B cell (primary cell): ENCODE results near the gene ANGEL2. TPM values are rescaled to one million over a fixed set of nuclear protein-coding genes. Genes with fewer than 3 reads are reported as not detected.
A peak's percentile ranks its signal among the peaks of the same experiment; 100 is the strongest.

Experiments
- ATAC-seq: fragments of 200-7000 bp; cut with Tn5 transposase; one replicate; pipeline ENCODE4 v1.10.0; 2021; ENCODE audit warnings: low read depth, mild to moderate bottlenecking, moderate number of reproducible peaks, moderate library complexity
- CTCF ChIA-PET: fragments of 350-600 bp; sonication (Branson Sonifier 250); formaldehyde crosslinking; loops from one replicate; lab custom pipeline; 2021; ENCODE audit warnings: antibody characterized with exemption, inconsistent platforms; lab: Charles Lee
- POLR2A ChIA-PET: fragments of 350-600 bp; sonication (Branson Sonifier 250); formaldehyde crosslinking; loops from one replicate; lab custom pipeline; 2021; ENCODE audit warnings: antibody characterized with exemption; lab: Charles Lee
- DNase-seq: peaks from one replicate; pipeline ENCODE4 v3.0.0; 2013
- H2AFZ ChIP-seq: 2 replicates; pipeline ENCODE4 v1.6.1; 2012; ENCODE audit warnings: mild to moderate bottlenecking, low read depth, low read length; ENCODE audit not compliant: insufficient read depth, poor library complexity, severe bottlenecking
- H3K27ac ChIP-seq, 2 donors: 1 replicate in 1 of 2; 2 replicates in 1 of 2; pipeline ENCODE4 v1.5.1; 2012 to 2013; ENCODE audit warnings: low read length in 2 of 2, mild to moderate bottlenecking in 2 of 2, moderate library complexity in 1 of 2
- H3K27me3 ChIP-seq, 4 experiments: fragments of 200-600 bp in 1 of 4; sonication (generic) in 1 of 4; replicated peaks in 1 of 4; 1 replicate in 2 of 4; 2 replicates in 2 of 4; pipeline versions ENCODE4 v1.6.1 to v1.7.0; 2013 to 2016; ENCODE audit warnings: low read length in 3 of 4, mild to moderate bottlenecking in 2 of 4, mixed read lengths in 1 of 4, moderate library complexity in 1 of 4; ENCODE audit not compliant: insufficient read depth in 4 of 4, control insufficient read depth in 3 of 4; ENCODE audit errors: control extremely low read depth in 1 of 4
- H3K36me3 ChIP-seq, 2 experiments: replicated peaks in 1 of 2; 1 replicate in 1 of 2; 2 replicates in 1 of 2; pipeline versions ENCODE4 v1.6.1 to v1.7.1; 2013; ENCODE audit warnings: low read length in 1 of 2; ENCODE audit not compliant: insufficient read depth in 2 of 2, control insufficient read depth in 1 of 2; ENCODE audit errors: control extremely low read depth in 1 of 2, extremely low read depth in 1 of 2
- H3K4me1 ChIP-seq, 2 donors: fragments of 200-600 bp in 1 of 2; sonication (generic) in 1 of 2; 1 replicate in 1 of 2; 2 replicates in 1 of 2; pipeline versions ENCODE4 v1.5.1 to v1.6.1; 2013 to 2017; ENCODE audit warnings: low read length in 2 of 2; ENCODE audit not compliant: control insufficient read depth in 2 of 2, insufficient read depth in 2 of 2
- H3K4me2 ChIP-seq: replicated peaks from 2 replicates; pipeline ENCODE3; 2012; ENCODE audit warnings: mild to moderate bottlenecking, low read depth, low read length; ENCODE audit not compliant: poor library complexity, severe bottlenecking
- H3K4me3 ChIP-seq, 5 experiments: fragments of 200-600 bp in 1 of 5; sonication (generic) in 1 of 5; 1 replicate in 3 of 5; 2 replicates in 2 of 5; pipeline versions ENCODE4 v1.5.1 to v1.7.0; 2011 to 2016; ENCODE audit warnings: low read length in 4 of 5, mild to moderate bottlenecking in 4 of 5, low read depth in 2 of 5, control low read depth in 1 of 5, moderate library complexity in 1 of 5; ENCODE audit not compliant: insufficient read depth in 1 of 5; ENCODE audit errors: control extremely low read depth in 1 of 5, extremely low read depth in 1 of 5
- H3K79me2 ChIP-seq: fragments of 200-600 bp; sonication (generic); one replicate; pipeline ENCODE4 v1.6.0; 2016; ENCODE audit warnings: low read length; ENCODE audit not compliant: control insufficient read depth, insufficient read depth
- H3K9ac ChIP-seq: fragments of 200-600 bp; sonication (generic); 2 replicates; pipeline ENCODE4 v1.6.1; 2017; ENCODE audit warnings: mild to moderate bottlenecking, low read length, moderate library complexity
- H3K9me3 ChIP-seq, 3 donors: one replicate each; pipeline versions ENCODE4 v1.6.1 to v1.7.1; 2013; ENCODE audit warnings: low read length in 2 of 3; ENCODE audit not compliant: control insufficient read depth in 2 of 3, insufficient read depth in 1 of 3; ENCODE audit errors: control extremely low read depth in 1 of 3
- H4K20me1 ChIP-seq: 2 replicates; pipeline ENCODE4 v1.6.0; 2012; ENCODE audit warnings: mild to moderate bottlenecking, low read length; ENCODE audit not compliant: insufficient read depth, control insufficient read depth, poor library complexity, severe bottlenecking
- H3K27ac Mint-ChIP-seq: one replicate; pipeline ENCODE4 v1.8.0; 2021; ENCODE audit warnings: mixed read lengths
- H3K27me3 Mint-ChIP-seq: one replicate; pipeline ENCODE4 v1.8.0; 2021; ENCODE audit warnings: mixed read lengths
- H3K4me1 Mint-ChIP-seq: one replicate; pipeline ENCODE4 v1.8.0; 2021; ENCODE audit warnings: mixed read lengths
- H3K4me3 Mint-ChIP-seq: one replicate; pipeline ENCODE4 v1.8.0; 2021; ENCODE audit warnings: mixed read lengths
- H3K9me3 Mint-ChIP-seq: one replicate; pipeline ENCODE4 v1.8.0; 2022; ENCODE audit warnings: mixed read lengths; ENCODE audit not compliant: insufficient read depth
- CTCF ChIP-seq: fragments of 200-600 bp; IDR thresholded peaks from one replicate; pipeline ENCODE4 v1.8.0; 2022; ENCODE audit warnings: antibody characterized with exemption, mild to moderate bottlenecking
- EZH2 ChIP-seq: IDR thresholded peaks from 2 replicates; pipeline ENCODE4 v1.6.1; 2012; ENCODE audit warnings: borderline replicate concordance, low read depth, mild to moderate bottlenecking, moderate library complexity, low read length; ENCODE audit not compliant: insufficient read depth, poor library complexity, severe bottlenecking
- WGBS: methylation state at CpG from one replicate; pipeline ENCODE4 v1.1.5; 2013; ENCODE audit warnings: missing lambda C conversion rate; ENCODE audit not compliant: insufficient coverage; 5-methylcytosine and 5-hydroxymethylcytosine counted together
- intact Hi-C: fragments of 100-400 bp; cut with micrococcal nuclease; formaldehyde crosslinking; loops from one replicate; pipeline ENCODE4 v1.10.0; 2022
- polyA plus RNA-seq: library from polyadenylated mRNA; depleted of rRNA; stranded (reverse); fragments of >200 nt; gene quantifications from 2 replicates; pipeline ENCODE4 v1.2.3, GENCODE V29; 2012
- total RNA-seq, 2 donors: library from RNA; stranded (reverse); fragments of 120-200 nt in 1 of 2; gene quantifications; 1 replicate in 1 of 2; 2 replicates in 1 of 2; pipeline versions ENCODE4 v1.2.3 to v1.2.4, GENCODE V29; 2013 to 2022

ANGEL2 gene
- total and polyA plus RNA-seq, 2 donors (not counting 1 experiment from before 2014, with no cell fraction given) = 25.2 to 94.2 TPM

GRCh38 chr1:213050745-213051126 lies 35.1 kb upstream of the ANGEL2 start:
- Histone ChIP-seq H2AFZ (peak overlapping the region; percentile 99), H4K20me1 (no peaks in the 10 kb centered on the region), H3K4me3 (peak overlapping the region; percentile 77 to 87 (median 82)), H3K4me1 (peaks cover 12 to 13% of the 10 kb centered on the region in 2 donors), H3K27ac (peak overlapping the region; percentile 69 to 71), H3K36me3 (no peaks in the 10 kb centered on the region), H3K27me3 (peaks cover 0 to 6% (median under 1%) of the 10 kb centered on the region in 4 experiments), H3K9ac (peak overlapping the region; percentile 79), H3K79me2 (peaks cover 38% of the 10 kb centered on the region), H3K9me3 (peaks cover 0 to 5% (median 0%) of the 10 kb centered on the region in 3 donors), H3K4me2 (peak overlapping the region; percentile 82)
- Mint-ChIP-seq H3K27ac (peak overlapping the region; percentile 86), H3K4me3 (peak overlapping the region; percentile 97), H3K27me3 (peaks cover 18% of the 10 kb centered on the region), H3K4me1 (peaks cover 22% of the 10 kb centered on the region), H3K9me3 (peaks cover 3% of the 10 kb centered on the region)
- TF ChIP-seq EZH2 = no peak
- TF ChIP-seq CTCF = no peak
- ChIA-PET CTCF (interaction anchor here (0.7 to 1.0 kb wide), 3 partner anchors 35 to 269 kb away, joined by 3 read pairs; partner anchors contain the start of genes ANGEL2, NSL1 and TATDN3), POLR2A (interaction anchor here (1.8 kb wide), 1 partner anchor 36 kb away, joined by 7 read pairs; no protein-coding TSS in a partner anchor)
- 29% methylated on average over 10 of the region's 15 CpGs for WGBS
- ATAC-seq (peak; percentile 14), DNase-seq (no peak)
- intact Hi-C loops = loop anchor here (1.0 kb wide), 2 partner anchors 35 to 259 kb away; partner anchors contain the start of genes ANGEL2, NSL1 and TATDN3

- H3K4me3 Mint-ChIP-seq = peak overlapping the region; percentile 51
- H2AFZ ChIP-seq = no peak overlapping the region
Observed at GRCh38 chr1:213049232-213049631, 33.6 kb upstream of the ANGEL2 start.

More at GRCh38 chr1:213049232-213049631, 33.6 kb upstream of the ANGEL2 start:
- CTCF ChIA-PET = no interaction called here
- Histone ChIP-seq H3K4me1 (peaks cover 12 to 13% of the 10 kb centered on the region in 2 donors), H4K20me1 (no peaks in the 10 kb centered on the region), H3K4me3 (no peak overlapping the region), H3K79me2 (peaks cover 30% of the 10 kb centered on the region), H3K9ac (no peak overlapping the region), H3K27me3 (peaks cover 0 to 6% (median under 1%) of the 10 kb centered on the region in 4 experiments), H3K36me3 (no peaks in the 10 kb centered on the region), H3K27ac (no peak overlapping the region), H3K4me2 (no peak overlapping the region), H3K9me3 (peaks cover 0 to 5% (median 0%) of the 10 kb centered on the region in 3 donors)
- H3K9me3 Mint-ChIP-seq = peaks cover 3% of the 10 kb centered on the region
- intact Hi-C loops = no loop called here
- DNase-seq (no peak), ATAC-seq (no peak)
- TF ChIP-seq CTCF (no peak), EZH2 (no peak)
- peaks cover 21% of the 10 kb centered on the region for H3K27me3 Mint-ChIP-seq
- no CpG with 5 or more reads among the region's 1 CpG for WGBS
- POLR2A ChIA-PET = no interaction called here
- no peak overlapping the region for H3K27ac Mint-ChIP-seq
- H3K4me1 Mint-ChIP-seq = peaks cover 22% of the 10 kb centered on the region
